Upper lobe of right lung (tissue), 1 donor: ENCODE data around the gene IKBKG. TPM values are rescaled to one million over a fixed set of nuclear protein-coding genes. Genes with fewer than 3 reads are reported as not detected.

Experiments used
- ATAC-seq: fragments of 200-7000 bp; cut with Tn5 transposase; one replicate; pipeline ENCODE4 v1.9.1; 2020; ENCODE audit warnings: mild to moderate bottlenecking, moderate library complexity
- DNase-seq: peaks from one replicate; pipeline ENCODE4 v3.0.0-alpha.2; 2020
- H3K27ac ChIP-seq: fragments of 200-600 bp; one replicate; pipeline ENCODE4 v1.8.0; 2022
- H3K27me3 ChIP-seq: fragments of 200-600 bp; one replicate; pipeline ENCODE4 v1.8.0; 2022; ENCODE audit warnings: mild to moderate bottlenecking
- H3K36me3 ChIP-seq: fragments of 200-600 bp; one replicate; pipeline ENCODE4 v1.8.0; 2022
- H3K4me1 ChIP-seq: fragments of 200-600 bp; one replicate; pipeline ENCODE4 v1.8.0; 2022
- H3K4me3 ChIP-seq: fragments of 200-600 bp; one replicate; pipeline ENCODE4 v1.8.0; 2022; ENCODE audit warnings: mild to moderate bottlenecking
- H3K9me3 ChIP-seq: fragments of 200-600 bp; one replicate; pipeline ENCODE4 v1.8.0; 2022
- CTCF ChIP-seq: fragments of 200-600 bp; IDR thresholded peaks from one replicate; pipeline ENCODE4 v1.8.0; 2022; ENCODE audit warnings: antibody characterized with exemption
- intact Hi-C: fragments of 100-400 bp; cut with DNase I; formaldehyde crosslinking; loops from one replicate; pipeline ENCODE4 v1.11.0; 2022
- total RNA-seq: library from RNA; stranded (reverse); fragmentation: NEBNext Ultra II Directional; extraction: Animal tissue kit (Norgen Biotek cat#: 25700); gene quantifications from one replicate; pipeline ENCODE4 v1.2.1, GENCODE V29; 2021
- donor health status: DM: no; HTN: yes; CAD: no; lungs with severe emphysema.

Gene IKBKG
- total RNA-seq, 1 donor from 2014 or later = 33.4 TPM

- H3K27me3 ChIP-seq = no peaks in the 10 kb centered on the region
- DNase-seq (no peak), ATAC-seq (no peak)
- no peak overlapping the region for H3K27ac ChIP-seq
- H3K4me1 ChIP-seq = no peaks in the 10 kb centered on the region
- no peaks in the 10 kb centered on the region for H3K9me3 ChIP-seq
- H3K36me3 ChIP-seq = no peaks in the 10 kb centered on the region
- no peak for TF ChIP-seq CTCF
- intact Hi-C loops = no loop called here
- H3K4me3 ChIP-seq = no peak overlapping the region
Observed at GRCh38 chrX:154519389-154519788, 28.0 kb upstream of the IKBKG start.

- no peak overlapping the region for H3K4me3 ChIP-seq
- intact Hi-C loops = no loop called here
- no peak overlapping the region for H3K27ac ChIP-seq
- no peak for TF ChIP-seq CTCF
- H3K9me3 ChIP-seq = no peaks in the 10 kb centered on the region
- no peaks in the 10 kb centered on the region for H3K27me3 ChIP-seq
- DNase-seq (no peak), ATAC-seq (no peak)
- H3K4me1 ChIP-seq = peaks cover 4% of the 10 kb centered on the region
- no peaks in the 10 kb centered on the region for H3K36me3 ChIP-seq
Observed at GRCh38 chrX:154525606-154526490, 21.6 kb upstream of the IKBKG start.

- intact Hi-C loops = no loop called here
- Histone ChIP-seq H3K4me1 (peaks cover 4% of the 10 kb centered on the region), H3K27me3 (no peaks in the 10 kb centered on the region), H3K4me3 (peak overlapping the region; percentile 23), H3K27ac (peak overlapping the region; percentile 78), H3K9me3 (no peaks in the 10 kb centered on the region), H3K36me3 (no peaks in the 10 kb centered on the region)
- DNase-seq (peak; percentile 86), ATAC-seq (peak; percentile 91)
- peak; percentile 53 for TF ChIP-seq CTCF
Observed at GRCh38 chrX:154526901-154527675, 20.3 kb upstream of the IKBKG start.

GRCh38 chrX:154529206-154529612 is 18.2 kb upstream of the IKBKG start:
- ATAC-seq = no peak
- H3K27ac ChIP-seq = no peak overlapping the region
- DNase-seq = no peak
- H3K9me3 ChIP-seq = no peaks in the 10 kb centered on the region
- intact Hi-C loops = no loop called here
- peaks cover 4% of the 10 kb centered on the region for H3K4me1 ChIP-seq
- no peak for TF ChIP-seq CTCF
- no peak overlapping the region for H3K4me3 ChIP-seq
- H3K36me3 ChIP-seq = no peaks in the 10 kb centered on the region
- H3K27me3 ChIP-seq = no peaks in the 10 kb centered on the region

GRCh38 chrX:154530286-154530685 is 17.1 kb upstream of the IKBKG start:
- no peaks in the 10 kb centered on the region for H3K9me3 ChIP-seq
- no peak overlapping the region for H3K27ac ChIP-seq
- H3K4me1 ChIP-seq = peaks cover 4% of the 10 kb centered on the region
- TF ChIP-seq CTCF = no peak
- intact Hi-C loops = no loop called here
- H3K36me3 ChIP-seq = peaks cover 4% of the 10 kb centered on the region
- ATAC-seq (no peak), DNase-seq (no peak)
- no peak overlapping the region for H3K4me3 ChIP-seq
- no peaks in the 10 kb centered on the region for H3K27me3 ChIP-seq
